ENCODE data around the gene TNFAIP8L3.

TNFAIP8L3 gene

GRCh38 chr15:51114437-51115119, 19.9 kb upstream of the TNFAIP8L3 start:
- DNase-seq = no peak

GRCh38 chr15:51112078-51112477, 17.4 kb upstream of the TNFAIP8L3 start:
- DNase-seq = no peak

- DNase-seq = no peak
Observed at GRCh38 chr15:51111061-51111460, 16.4 kb upstream of the TNFAIP8L3 start.

- no peak for DNase-seq
Observed at GRCh38 chr15:51110171-51110570, 15.5 kb upstream of the TNFAIP8L3 start.

GRCh38 chr15:51108933-51109550, 14.3 kb upstream of the TNFAIP8L3 start:
- no peak for DNase-seq

GRCh38 chr15:51107612-51108011, 12.9 kb upstream of the TNFAIP8L3 start:
- DNase-seq = no peak

GRCh38 chr15:51106481-51106880, 11.8 kb upstream of the TNFAIP8L3 start:
- DNase-seq = no peak

- DNase-seq = no peak
Observed at GRCh38 chr15:51105430-51106016, 10.8 kb upstream of the TNFAIP8L3 start.

- DNase-seq = no peak
Observed at GRCh38 chr15:51104512-51104911, 9.8 kb upstream of the TNFAIP8L3 start.

- no peak for DNase-seq
Observed at GRCh38 chr15:51103330-51103729, 8.6 kb upstream of the TNFAIP8L3 start.

GRCh38 chr15:51100785-51101489, 6.2 kb upstream of the TNFAIP8L3 start:
- no peak for DNase-seq

GRCh38 chr15:51099185-51099584, 4.5 kb upstream of the TNFAIP8L3 start:
- DNase-seq = no peak

- DNase-seq = no peak
Observed at GRCh38 chr15:51098331-51098619, 3.6 kb upstream of the TNFAIP8L3 start.

GRCh38 chr15:51097553-51098330, 3.0 kb upstream of the TNFAIP8L3 start:
- DNase-seq = no peak

GRCh38 chr15:51096976-51097375, 2.3 kb upstream of the TNFAIP8L3 start:
- DNase-seq = no peak

GRCh38 chr15:51095681-51096331, 1.1 kb upstream of the TNFAIP8L3 start:
- DNase-seq = no peak

GRCh38 chr15:51093839-51094605, 684 bp downstream of the TNFAIP8L3 start:
- no peak for DNase-seq

- no peak for DNase-seq
Observed at GRCh38 chr15:51093488-51093838, 1.2 kb downstream of the TNFAIP8L3 start.

GRCh38 chr15:51092480-51093040, 2.1 kb downstream of the TNFAIP8L3 start:
- DNase-seq = no peak

- DNase-seq = no peak
Observed at GRCh38 chr15:51090753-51091152, 4.0 kb downstream of the TNFAIP8L3 start.

GRCh38 chr15:51089699-51090453, 4.8 kb downstream of the TNFAIP8L3 start:
- no peak for DNase-seq

Measured in COR-L47 (cell line).